Measurements from ENCODE around the gene PLCG1. TPM values are rescaled to one million over a fixed set of nuclear protein-coding genes. Genes with fewer than 3 reads are reported as not detected.
A peak's percentile ranks its signal among the peaks of the same experiment; 100 is the strongest.

PLCG1 gene
- polyA plus RNA-seq, 1 donor from 2014 or later = 164 TPM

GRCh38 chr20:41168281-41169161 lies 31.2 kb downstream of the PLCG1 start:
- Histone ChIP-seq H3F3A (ENCODE audit: insufficient read depth, low read length, poor library complexity, severe bottlenecking) (no peaks in the 10 kb centered on the region), H4K20me1 (ENCODE audit: insufficient read depth) (no peaks in the 10 kb centered on the region), H3K9me3 (ENCODE audit: low read length) (no peaks in the 10 kb centered on the region), H3K79me2 (replicated peaks; ENCODE audit: insufficient read depth, low read length) (no peaks in the 10 kb centered on the region), H3K27ac (ENCODE audit: low read length) (no peak overlapping the region), H3K4me3 (ENCODE audit: low read length) (no peak overlapping the region), H3K36me3 (ENCODE audit: insufficient read depth, low read length) (peaks cover 11% of the 10 kb centered on the region), H3K9me2 (ENCODE audit: insufficient read depth, low read length) (no peaks in the 10 kb centered on the region), H3K9ac (ENCODE audit: low read length) (no peak overlapping the region), H3K4me2 (ENCODE audit: low read length) (no peak overlapping the region), H3K27me3 (ENCODE audit: insufficient read depth, low read depth, low read length) (no peaks in the 10 kb centered on the region), H2AFZ (ENCODE audit: low read depth, low read length) (no peak overlapping the region)
- no peak for TF ChIP-seq SMC3 (conservative IDR thresholded peaks at IDR 0.05; ENCODE audit: poor library complexity)
- TF ChIP-seq EZH2 (IDR thresholded peaks at IDR 0.05; ENCODE audit: borderline replicate concordance, insufficient read depth, low read length, poor library complexity, severe bottlenecking) = no peak
- TF ChIP-seq EP300 (conservative IDR thresholded peaks at IDR 0.05; ENCODE audit: poor library complexity, severe bottlenecking) = no peak
- TF ChIP-seq RAD21 (conservative IDR thresholded peaks at IDR 0.05) = no peak
- TF ChIP-seq POLR2AphosphoS5 (IDR thresholded peaks at IDR 0.05) = no peak
- no peak for TF ChIP-seq TAF1 (IDR thresholded peaks at IDR 0.05; ENCODE audit: low read depth)
- no peak for TF ChIP-seq MXI1 (conservative IDR thresholded peaks at IDR 0.05; ENCODE audit: poor library complexity, severe bottlenecking)
- no peak for TF ChIP-seq REST (IDR thresholded peaks at IDR 0.05; ENCODE audit: borderline replicate concordance)
- TF ChIP-seq CTCF (IDR thresholded peaks at IDR 0.05; ENCODE audit: poor library complexity, severe bottlenecking) = no peak

GRCh38 chr20:41169162-41169690 lies 31.9 kb downstream of the PLCG1 start:
- Histone ChIP-seq H3K79me2 (replicated peaks; ENCODE audit: insufficient read depth, low read length) (no peaks in the 10 kb centered on the region), H3K27ac (ENCODE audit: low read length) (no peak overlapping the region), H4K20me1 (ENCODE audit: insufficient read depth) (no peaks in the 10 kb centered on the region), H3K9me3 (ENCODE audit: low read length) (no peaks in the 10 kb centered on the region), H3F3A (ENCODE audit: insufficient read depth, low read length, poor library complexity, severe bottlenecking) (no peaks in the 10 kb centered on the region), H2AFZ (ENCODE audit: low read depth, low read length) (no peak overlapping the region), H3K9ac (ENCODE audit: low read length) (no peak overlapping the region), H3K36me3 (ENCODE audit: insufficient read depth, low read length) (peaks cover 5% of the 10 kb centered on the region), H3K4me3 (ENCODE audit: low read length) (no peak overlapping the region), H3K4me2 (ENCODE audit: low read length) (no peak overlapping the region), H3K9me2 (ENCODE audit: insufficient read depth, low read length) (no peaks in the 10 kb centered on the region), H3K27me3 (ENCODE audit: insufficient read depth, low read depth, low read length) (no peaks in the 10 kb centered on the region)
- TF ChIP-seq RAD21 (conservative IDR thresholded peaks at IDR 0.05) (no peak), EZH2 (IDR thresholded peaks at IDR 0.05; ENCODE audit: borderline replicate concordance, insufficient read depth, low read length, poor library complexity, severe bottlenecking) (no peak), MXI1 (conservative IDR thresholded peaks at IDR 0.05; ENCODE audit: poor library complexity, severe bottlenecking) (no peak), REST (IDR thresholded peaks at IDR 0.05; ENCODE audit: borderline replicate concordance) (no peak), CTCF (IDR thresholded peaks at IDR 0.05; ENCODE audit: poor library complexity, severe bottlenecking) (no peak), SMC3 (conservative IDR thresholded peaks at IDR 0.05; ENCODE audit: poor library complexity) (no peak), POLR2AphosphoS5 (IDR thresholded peaks at IDR 0.05) (peak; percentile 6), TAF1 (IDR thresholded peaks at IDR 0.05; ENCODE audit: low read depth) (no peak)

All from neural cell (in vitro differentiated cells).